ENCODE measurements around the gene TTC4.

Gene TTC4

GRCh38 chr1:54715493-54716298 is at the start of gene TTC4:
Gene TTC4, plus strand, starts transcription at chr1:54715861. Its CDS starts 48 bp downstream, at chr1:54715909.
- DNase-seq = peak; percentile 92

- DNase-seq = no peak
Measured at GRCh38 chr1:54666333-54666732, 49.3 kb upstream of the TTC4 start.

GRCh38 chr1:54667797-54668196 is 47.9 kb upstream of the TTC4 start:
- no peak for DNase-seq

- no peak for DNase-seq
Measured at GRCh38 chr1:54668567-54668966, 47.1 kb upstream of the TTC4 start.

GRCh38 chr1:54671985-54672608 is 43.6 kb upstream of the TTC4 start:
- peak; percentile 82 for DNase-seq

GRCh38 chr1:54678776-54679643 is 36.7 kb upstream of the TTC4 start:
- DNase-seq = no peak

- no peak for DNase-seq
Measured at GRCh38 chr1:54679706-54680105, 36.0 kb upstream of the TTC4 start.

GRCh38 chr1:54680387-54680786 is 35.3 kb upstream of the TTC4 start:
- DNase-seq = no peak

- DNase-seq = peak; percentile 36
Measured at GRCh38 chr1:54681358-54681757, 34.3 kb upstream of the TTC4 start.

- no peak for DNase-seq
Measured at GRCh38 chr1:54683453-54683852, 32.2 kb upstream of the TTC4 start.

GRCh38 chr1:54685335-54685905 is 30.2 kb upstream of the TTC4 start:
- no peak for DNase-seq

GRCh38 chr1:54686155-54686554 is 29.5 kb upstream of the TTC4 start:
- DNase-seq = no peak

GRCh38 chr1:54694771-54695170 is 20.9 kb upstream of the TTC4 start:
- no peak for DNase-seq

- no peak for DNase-seq
Measured at GRCh38 chr1:54695221-54695620, 20.4 kb upstream of the TTC4 start.

GRCh38 chr1:54695764-54696163 is 19.9 kb upstream of the TTC4 start:
- no peak for DNase-seq

- DNase-seq = no peak
Measured at GRCh38 chr1:54696262-54696661, 19.4 kb upstream of the TTC4 start.

- no peak for DNase-seq
Measured at GRCh38 chr1:54697896-54698295, 17.8 kb upstream of the TTC4 start.

GRCh38 chr1:54698346-54698745 is 17.3 kb upstream of the TTC4 start:
- no peak for DNase-seq

- DNase-seq = no peak
Measured at GRCh38 chr1:54699936-54700525, 15.6 kb upstream of the TTC4 start.

GRCh38 chr1:54701066-54701465 is 14.6 kb upstream of the TTC4 start:
- no peak for DNase-seq

GRCh38 chr1:54701996-54702395 is 13.7 kb upstream of the TTC4 start:
- DNase-seq = no peak

- DNase-seq = no peak
Measured at GRCh38 chr1:54703471-54703870, 12.2 kb upstream of the TTC4 start.

GRCh38 chr1:54705153-54705552 is 10.5 kb upstream of the TTC4 start:
- peak; percentile 12 for DNase-seq
